ENCODE measurements around the gene ROR2.
"Not testable (repeated sequence)": the region's sequence is repeated elsewhere in the genome, so short reads cannot be mapped to it uniquely, and the experiment has no call there.

The ROR2 gene

GRCh38 chr9:91622121-91622520, 327.9 kb downstream of the ROR2 start:
- H3K4me3 Mint-ChIP-seq; H3K27ac Mint-ChIP-seq; H3K36me3 Mint-ChIP-seq (ENCODE audit: low read depth); H3K4me1 Mint-ChIP-seq (ENCODE audit: low read depth); H3K9me3 Mint-ChIP-seq: not testable (repeated sequence)
- peaks cover 45% of the 10 kb centered on the region for H3K27me3 Mint-ChIP-seq (ENCODE audit: low read depth)

- H3K27ac Mint-ChIP-seq: not testable (repeated sequence)
Measured at GRCh38 chr9:91614044-91614443, 336.0 kb downstream of the ROR2 start.

GRCh38 chr9:91611582-91611981, 338.4 kb downstream of the ROR2 start:
- H3K36me3 Mint-ChIP-seq (ENCODE audit: low read depth): no peaks in the 10 kb centered on the region
- H3K27ac Mint-ChIP-seq: no peak overlapping the region
- H3K27me3 Mint-ChIP-seq (ENCODE audit: low read depth): peaks cover 6% of the 10 kb centered on the region
- H3K9me3 Mint-ChIP-seq: no peaks in the 10 kb centered on the region
- no peaks in the 10 kb centered on the region for H3K4me1 Mint-ChIP-seq (ENCODE audit: low read depth)
- H3K4me3 Mint-ChIP-seq: no peak overlapping the region

More at GRCh38 chr9:91614044-91614443, 336.0 kb downstream of the ROR2 start:
- H3K9me3 Mint-ChIP-seq; H3K4me1 Mint-ChIP-seq (ENCODE audit: low read depth); H3K36me3 Mint-ChIP-seq (ENCODE audit: low read depth); H3K4me3 Mint-ChIP-seq: not testable (repeated sequence)
- H3K27me3 Mint-ChIP-seq (ENCODE audit: low read depth): peaks cover 12% of the 10 kb centered on the region

GRCh38 chr9:91606255-91606995, 343.6 kb downstream of the ROR2 start:
- Mint-ChIP-seq H3K4me1 (ENCODE audit: low read depth) (no peaks in the 10 kb centered on the region), H3K27me3 (ENCODE audit: low read depth) (peaks cover 13% of the 10 kb centered on the region), H3K27ac (no peak overlapping the region), H3K9me3 (no peaks in the 10 kb centered on the region), H3K36me3 (ENCODE audit: low read depth) (no peaks in the 10 kb centered on the region), H3K4me3 (no peak overlapping the region)

- no peaks in the 10 kb centered on the region for H3K36me3 Mint-ChIP-seq (ENCODE audit: low read depth)
- no peaks in the 10 kb centered on the region for H3K9me3 Mint-ChIP-seq
- peaks cover 13% of the 10 kb centered on the region for H3K27me3 Mint-ChIP-seq (ENCODE audit: low read depth)
- no peaks in the 10 kb centered on the region for H3K4me1 Mint-ChIP-seq (ENCODE audit: low read depth)
- H3K27ac Mint-ChIP-seq: no peak overlapping the region
- H3K4me3 Mint-ChIP-seq: no peak overlapping the region
Measured at GRCh38 chr9:91604451-91605179, 345.4 kb downstream of the ROR2 start.

GRCh38 chr9:91603932-91604331, 346.1 kb downstream of the ROR2 start:
- Mint-ChIP-seq H3K4me1 (ENCODE audit: low read depth) (no peaks in the 10 kb centered on the region), H3K36me3 (ENCODE audit: low read depth) (no peaks in the 10 kb centered on the region), H3K9me3 (no peaks in the 10 kb centered on the region), H3K4me3 (no peak overlapping the region), H3K27me3 (ENCODE audit: low read depth) (peaks cover 13% of the 10 kb centered on the region), H3K27ac (no peak overlapping the region)

GRCh38 chr9:91599564-91599963, 350.5 kb downstream of the ROR2 start:
- Mint-ChIP-seq H3K4me3 (no peak overlapping the region), H3K36me3 (ENCODE audit: low read depth) (no peaks in the 10 kb centered on the region), H3K4me1 (ENCODE audit: low read depth) (no peaks in the 10 kb centered on the region), H3K27ac (no peak overlapping the region), H3K27me3 (ENCODE audit: low read depth) (peaks cover 7% of the 10 kb centered on the region), H3K9me3 (no peaks in the 10 kb centered on the region)

- H3K9me3 Mint-ChIP-seq: no peaks in the 10 kb centered on the region
Measured at GRCh38 chr9:91591627-91592026, 358.4 kb downstream of the ROR2 start.

GRCh38 chr9:91589101-91589553, 360.9 kb downstream of the ROR2 start:
- Mint-ChIP-seq H3K27ac (no peak overlapping the region), H3K4me1 (ENCODE audit: low read depth) (no peaks in the 10 kb centered on the region), H3K36me3 (ENCODE audit: low read depth) (no peaks in the 10 kb centered on the region), H3K9me3 (no peaks in the 10 kb centered on the region), H3K27me3 (ENCODE audit: low read depth) (no peaks in the 10 kb centered on the region), H3K4me3 (no peak overlapping the region)

More at GRCh38 chr9:91591627-91592026, 358.4 kb downstream of the ROR2 start:
- no peaks in the 10 kb centered on the region for H3K27me3 Mint-ChIP-seq (ENCODE audit: low read depth)
- H3K27ac Mint-ChIP-seq: no peak overlapping the region
- H3K36me3 Mint-ChIP-seq (ENCODE audit: low read depth): no peaks in the 10 kb centered on the region
- no peaks in the 10 kb centered on the region for H3K4me1 Mint-ChIP-seq (ENCODE audit: low read depth)
- H3K4me3 Mint-ChIP-seq: no peak overlapping the region

- Mint-ChIP-seq H3K9me3 (no peaks in the 10 kb centered on the region), H3K4me1 (ENCODE audit: low read depth) (no peaks in the 10 kb centered on the region), H3K36me3 (ENCODE audit: low read depth) (no peaks in the 10 kb centered on the region), H3K27me3 (ENCODE audit: low read depth) (peaks cover 2% of the 10 kb centered on the region), H3K27ac (no peak overlapping the region), H3K4me3 (no peak overlapping the region)
Measured at GRCh38 chr9:91586282-91586681, 363.7 kb downstream of the ROR2 start.

GRCh38 chr9:91583966-91584365, 366.1 kb downstream of the ROR2 start:
- no peaks in the 10 kb centered on the region for H3K9me3 Mint-ChIP-seq
- H3K36me3 Mint-ChIP-seq (ENCODE audit: low read depth): no peaks in the 10 kb centered on the region
- H3K4me1 Mint-ChIP-seq (ENCODE audit: low read depth): no peaks in the 10 kb centered on the region
- no peak overlapping the region for H3K27ac Mint-ChIP-seq
- peaks cover 8% of the 10 kb centered on the region for H3K27me3 Mint-ChIP-seq (ENCODE audit: low read depth)
- H3K4me3 Mint-ChIP-seq: no peak overlapping the region

GRCh38 chr9:91583161-91583875, 366.7 kb downstream of the ROR2 start:
- Mint-ChIP-seq H3K4me1 (ENCODE audit: low read depth) (no peaks in the 10 kb centered on the region), H3K9me3 (no peaks in the 10 kb centered on the region), H3K27ac (no peak overlapping the region), H3K4me3 (no peak overlapping the region), H3K27me3 (ENCODE audit: low read depth) (peaks cover 8% of the 10 kb centered on the region), H3K36me3 (ENCODE audit: low read depth) (no peaks in the 10 kb centered on the region)

GRCh38 chr9:91582181-91582580, 367.8 kb downstream of the ROR2 start:
- no peaks in the 10 kb centered on the region for H3K4me1 Mint-ChIP-seq (ENCODE audit: low read depth)
- H3K27ac Mint-ChIP-seq: no peak overlapping the region
- no peak overlapping the region for H3K4me3 Mint-ChIP-seq
- no peaks in the 10 kb centered on the region for H3K36me3 Mint-ChIP-seq (ENCODE audit: low read depth)
- no peaks in the 10 kb centered on the region for H3K9me3 Mint-ChIP-seq
- H3K27me3 Mint-ChIP-seq (ENCODE audit: low read depth): peaks cover 8% of the 10 kb centered on the region

- no peak overlapping the region for H3K27ac Mint-ChIP-seq
- no peaks in the 10 kb centered on the region for H3K4me1 Mint-ChIP-seq (ENCODE audit: low read depth)
- H3K4me3 Mint-ChIP-seq: no peak overlapping the region
- H3K36me3 Mint-ChIP-seq (ENCODE audit: low read depth): no peaks in the 10 kb centered on the region
- peaks cover 8% of the 10 kb centered on the region for H3K27me3 Mint-ChIP-seq (ENCODE audit: low read depth)
- H3K9me3 Mint-ChIP-seq: no peaks in the 10 kb centered on the region
Measured at GRCh38 chr9:91580136-91580535, 369.9 kb downstream of the ROR2 start.

GRCh38 chr9:91578911-91579310, 371.1 kb downstream of the ROR2 start:
- Mint-ChIP-seq H3K27ac (no peak overlapping the region), H3K4me1 (ENCODE audit: low read depth) (no peaks in the 10 kb centered on the region), H3K36me3 (ENCODE audit: low read depth) (no peaks in the 10 kb centered on the region), H3K9me3 (no peaks in the 10 kb centered on the region), H3K27me3 (ENCODE audit: low read depth) (peaks cover 8% of the 10 kb centered on the region), H3K4me3 (no peak overlapping the region)
